GM19397 (cell line): Measurements from ENCODE around the gene OSR1.
"Not testable (repeated sequence)": the region's sequence is repeated elsewhere in the genome, so short reads cannot be mapped to it uniquely, and the experiment has no call there.

Experiments used
- ATAC-seq: cut with Tn5 transposase; IDR thresholded peaks from one replicate; pipeline ENCODE4 v1.9.1; 2021; ENCODE audit warnings: mild to moderate bottlenecking, moderate library complexity; ENCODE audit not compliant: unreplicated experiment

The OSR1 gene

DNA sequence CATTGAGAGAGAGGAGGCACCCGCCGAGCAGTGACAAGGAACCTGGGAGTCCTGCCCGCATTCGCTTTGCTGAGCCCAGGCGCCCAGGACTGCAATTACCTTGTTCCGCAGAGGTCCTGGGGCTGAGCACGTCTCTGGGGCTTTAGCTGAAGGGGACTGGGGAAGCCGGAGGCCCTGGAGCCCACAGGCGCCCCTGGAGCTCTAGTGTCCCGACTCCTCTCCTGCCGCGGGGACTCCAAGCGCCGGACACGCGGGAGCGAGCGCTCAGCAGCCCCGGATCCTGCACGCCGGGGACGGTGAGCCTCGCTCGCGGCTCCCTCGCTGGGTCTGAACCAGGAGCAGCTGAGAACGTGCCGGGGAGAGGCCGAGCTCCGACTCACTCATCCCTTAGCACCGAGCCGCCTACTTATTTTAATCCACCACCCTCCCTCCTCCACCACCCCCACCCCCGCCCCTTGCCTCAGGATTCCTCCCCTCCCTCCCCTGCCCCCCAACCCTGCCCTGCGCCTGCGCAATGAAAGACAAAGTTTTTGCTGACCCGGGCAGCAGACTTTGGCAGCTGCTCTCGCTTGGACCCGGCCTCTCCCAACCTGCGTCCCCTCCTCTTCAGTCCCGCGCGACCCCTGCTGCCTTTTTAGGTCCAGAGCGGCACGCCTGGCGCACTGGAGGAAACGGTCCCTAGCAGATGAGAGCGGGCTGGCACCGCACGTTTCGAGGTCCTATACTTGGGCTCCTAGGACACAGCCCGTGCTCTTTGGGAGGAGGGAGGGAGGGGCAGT, at the start of gene OSR1:
Gene OSR1 (minus strand): TSS at position 382 of the 779 bp plus-strand sequence. CDS start 4,818 bp downstream, outside the sequence.
- no peak for ATAC-seq

DNA sequence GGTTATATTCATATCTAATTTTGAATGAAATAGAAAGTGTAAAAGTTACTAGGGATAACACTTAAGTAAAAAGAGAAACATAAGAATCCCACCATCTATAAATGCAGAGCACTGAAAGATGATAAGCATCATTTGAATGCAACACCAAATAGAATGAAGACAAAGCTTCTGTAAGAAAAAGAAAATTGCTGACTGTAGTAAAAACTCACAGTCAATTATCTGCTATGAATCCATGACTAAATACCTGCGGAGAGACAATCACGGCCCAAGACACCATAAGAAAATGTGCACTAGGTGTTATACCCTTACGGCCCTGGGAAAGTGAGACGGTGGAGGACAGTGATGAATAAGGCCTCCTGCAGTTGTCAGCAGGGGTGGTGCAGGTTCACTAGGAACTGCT, 45.4 kb upstream of the OSR1 start:
- ATAC-seq = no peak

DNA sequence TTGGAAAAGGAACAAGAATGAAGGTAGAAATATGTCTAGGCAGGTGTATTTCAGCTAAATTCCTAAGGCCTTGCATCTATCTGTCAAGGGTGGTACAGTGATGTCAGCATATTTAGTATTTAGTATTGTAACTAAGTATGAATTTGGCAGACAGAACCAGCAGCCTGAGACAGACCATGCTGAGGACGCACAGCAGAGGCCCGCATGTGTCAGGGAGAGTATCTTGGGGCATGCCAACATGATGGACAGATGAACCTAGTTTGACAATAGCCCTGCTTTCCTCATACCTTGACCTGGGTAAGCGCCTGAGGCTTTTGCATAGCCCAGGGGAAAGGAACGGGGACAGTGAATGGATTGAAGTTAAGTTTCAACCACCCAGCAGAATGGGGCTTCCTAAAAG, 33.8 kb upstream of the OSR1 start:
- no peak for ATAC-seq

DNA sequence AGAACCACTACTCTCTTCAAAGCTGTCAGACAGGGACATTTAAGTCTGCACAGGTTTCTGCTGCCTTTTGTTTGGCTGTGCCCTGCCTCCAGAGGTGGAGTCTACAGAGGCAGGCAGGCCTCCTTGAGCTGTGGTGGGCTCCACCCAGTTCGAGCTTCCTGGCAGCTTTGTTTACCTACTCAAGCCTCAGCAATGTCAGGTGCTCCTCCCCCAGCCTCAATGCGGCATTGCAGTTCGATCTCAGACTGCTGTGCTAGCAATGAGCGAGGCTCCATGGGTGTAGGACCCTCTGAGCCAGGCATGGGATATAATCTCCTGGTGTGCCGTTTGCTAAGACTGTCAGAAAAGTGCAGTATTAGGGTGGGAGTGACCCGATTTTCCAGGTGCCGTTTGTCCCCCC, 31.0 kb upstream of the OSR1 start:
- ATAC-seq = not testable (repeated sequence)

DNA sequence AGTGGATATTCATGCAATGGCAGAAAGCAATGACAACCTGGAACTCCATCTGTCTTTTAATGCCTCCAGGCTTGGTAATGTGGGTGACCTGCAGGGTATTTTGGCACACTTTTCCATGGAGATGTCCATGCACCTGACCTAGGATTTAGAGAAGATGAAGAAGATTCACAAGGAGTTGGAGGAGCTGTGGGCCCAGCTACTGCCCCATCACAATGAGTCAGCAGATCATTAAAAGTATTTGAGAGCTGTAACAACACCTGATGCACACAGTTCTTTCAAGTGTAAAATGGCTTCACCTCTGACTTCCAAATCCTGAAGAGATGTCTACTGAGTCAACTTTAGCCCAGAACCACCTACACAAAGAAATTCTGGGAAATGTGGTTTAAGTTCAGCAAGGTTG, 22.1 kb upstream of the OSR1 start:
- no peak for ATAC-seq

DNA sequence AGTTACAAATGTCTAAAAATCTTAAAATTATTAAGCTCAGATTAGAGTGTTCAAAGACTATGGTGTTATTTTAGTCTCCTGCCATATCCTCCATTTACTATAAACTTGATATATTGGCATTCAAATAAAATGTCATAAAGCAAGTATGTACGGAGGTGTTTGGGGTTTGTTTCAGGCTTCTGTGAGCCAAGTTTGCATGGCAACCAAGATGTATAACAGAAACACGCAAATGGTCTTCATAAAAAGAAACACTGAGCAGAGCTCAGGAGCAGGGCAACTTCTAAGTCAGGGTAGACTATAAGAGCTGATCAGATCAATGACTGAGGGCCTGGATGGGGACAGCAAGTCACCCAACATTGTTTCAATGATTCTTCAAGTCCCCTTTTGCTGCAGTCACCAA, 20.5 kb upstream of the OSR1 start:
- ATAC-seq = no peak

DNA sequence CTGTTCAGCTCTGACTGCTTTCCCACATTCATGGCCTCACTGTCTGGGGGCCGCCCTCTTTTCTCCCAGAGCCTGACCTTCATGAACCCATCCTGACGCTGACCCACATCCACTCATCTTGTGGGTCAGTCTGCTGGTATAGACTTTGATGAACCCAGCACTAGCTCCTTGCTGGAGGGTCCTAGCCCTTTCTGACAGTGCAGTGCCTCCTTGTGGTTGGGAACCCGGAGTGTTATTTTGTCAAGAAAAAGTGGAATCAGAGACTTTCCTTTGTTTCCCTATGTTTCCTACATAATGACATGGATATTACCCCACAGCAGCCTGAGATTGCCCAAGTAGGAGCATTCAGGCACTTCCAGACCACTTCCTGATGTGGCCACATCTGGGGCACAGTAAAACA, 19.3 kb upstream of the OSR1 start:
- ATAC-seq = no peak

DNA sequence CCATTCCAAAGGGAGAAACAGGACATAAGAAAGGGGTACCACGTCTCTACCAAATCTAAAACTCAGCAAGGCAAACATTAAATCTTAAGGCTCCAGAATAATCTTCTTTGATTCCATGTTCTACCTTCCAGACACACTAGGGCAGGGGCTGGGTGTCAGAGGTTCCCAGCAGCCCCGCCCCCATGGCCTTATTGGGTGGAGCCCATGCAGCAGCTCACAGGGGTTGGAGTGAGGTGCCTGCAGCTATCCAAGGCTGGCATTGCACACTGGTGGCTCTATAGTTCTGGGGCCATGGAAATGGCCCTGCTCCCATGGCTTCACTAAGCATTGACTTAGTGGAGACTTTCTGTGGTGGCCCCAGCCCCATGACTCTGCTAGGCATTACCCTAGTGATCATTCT, 14.9 kb upstream of the OSR1 start:
- no peak for ATAC-seq

DNA sequence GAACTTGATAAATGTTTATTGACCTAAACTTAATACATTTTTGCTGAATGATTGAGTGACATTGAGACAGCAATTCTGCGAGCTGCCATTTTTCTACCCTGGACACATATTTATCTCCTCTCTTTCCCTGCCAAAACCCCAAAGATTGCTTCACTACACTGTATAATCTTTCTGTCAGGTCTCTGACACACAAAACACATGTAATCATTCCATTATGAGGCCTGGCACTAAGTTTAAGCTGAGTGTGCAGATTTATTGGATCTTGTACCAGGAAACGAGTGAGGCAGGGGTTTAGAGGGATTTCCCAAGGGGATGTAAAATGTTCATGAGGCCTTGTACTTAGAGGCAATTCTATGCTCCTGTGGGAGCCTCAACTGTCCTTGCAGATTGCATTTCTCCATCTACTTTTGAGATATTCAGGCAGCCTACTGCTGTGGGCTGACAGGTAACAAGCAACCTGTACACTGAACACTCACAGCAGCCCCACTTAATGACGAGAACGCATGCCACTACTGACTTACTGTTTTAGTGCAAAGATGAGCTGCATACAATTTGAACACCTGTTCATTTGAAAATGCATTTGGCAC, 13.7 kb upstream of the OSR1 start:
- ATAC-seq = no peak

DNA sequence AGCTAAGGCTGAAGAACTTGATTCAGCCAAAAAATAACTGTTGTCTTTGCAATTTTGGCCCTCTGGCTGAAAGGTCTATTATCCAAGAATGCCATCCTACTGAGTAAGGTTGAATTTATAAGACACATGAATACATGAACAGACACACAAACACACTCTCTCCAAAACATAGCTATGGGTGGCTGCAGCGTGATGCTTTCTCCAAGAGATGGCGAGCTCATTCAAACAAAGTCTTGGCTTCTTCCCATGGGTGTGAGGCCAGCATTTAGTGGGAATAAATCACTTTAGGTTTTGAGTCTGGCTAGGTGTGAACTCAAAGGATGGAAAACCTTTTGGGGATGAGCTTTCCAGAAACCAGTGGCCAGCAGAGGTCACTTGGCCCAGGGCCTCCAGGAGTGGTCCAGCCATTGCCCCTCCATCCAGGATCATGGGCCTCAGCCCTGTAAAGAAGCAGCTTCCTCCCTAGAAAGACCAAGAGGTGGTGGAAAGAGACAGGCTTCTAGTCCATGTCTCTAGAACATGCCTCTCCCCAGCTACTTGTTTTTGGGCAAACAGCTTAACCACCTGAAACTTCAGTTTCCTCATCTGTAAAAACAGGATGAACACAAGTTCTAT, 11.0 kb upstream of the OSR1 start:
- ATAC-seq = no peak

DNA sequence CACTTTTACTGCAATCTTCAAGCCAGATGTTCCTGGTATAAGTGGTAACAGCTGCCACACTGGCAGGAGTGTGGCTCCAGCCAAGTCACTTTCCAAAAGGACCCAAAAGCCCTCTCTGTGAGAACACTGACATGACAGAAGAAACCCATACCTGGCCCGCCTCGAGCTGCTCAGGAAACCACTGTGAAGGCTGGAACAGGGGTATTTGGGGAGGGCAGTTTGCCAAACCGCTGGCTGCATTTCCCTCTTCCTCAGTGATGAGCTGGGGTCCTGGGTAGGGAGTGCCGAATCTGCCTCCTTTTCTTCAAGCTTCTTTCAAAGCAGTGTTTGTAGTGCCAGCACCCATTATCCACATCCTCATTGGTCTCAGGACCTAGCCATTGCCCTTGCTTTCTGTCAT, 10.3 kb upstream of the OSR1 start:
- ATAC-seq = no peak

DNA sequence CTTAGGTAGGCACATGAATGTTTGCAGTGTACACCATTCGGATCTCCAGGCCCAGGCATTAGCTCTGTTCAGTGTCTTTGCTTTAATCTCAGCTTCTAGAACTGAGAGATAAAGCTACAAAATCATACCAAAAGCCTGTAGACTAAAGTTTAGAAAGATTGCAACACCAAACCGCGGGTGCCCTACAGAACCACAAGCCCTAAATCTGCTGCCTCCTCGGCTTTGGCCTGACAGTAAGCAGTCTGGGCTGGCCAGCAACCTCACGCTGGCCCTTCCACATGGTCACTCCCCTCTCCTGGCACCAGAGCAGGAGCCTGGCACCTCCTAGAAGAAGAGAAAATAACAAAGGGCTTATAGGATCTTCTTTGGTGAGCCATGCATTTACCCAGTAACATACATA, 8.9 kb upstream of the OSR1 start:
- ATAC-seq = no peak

DNA sequence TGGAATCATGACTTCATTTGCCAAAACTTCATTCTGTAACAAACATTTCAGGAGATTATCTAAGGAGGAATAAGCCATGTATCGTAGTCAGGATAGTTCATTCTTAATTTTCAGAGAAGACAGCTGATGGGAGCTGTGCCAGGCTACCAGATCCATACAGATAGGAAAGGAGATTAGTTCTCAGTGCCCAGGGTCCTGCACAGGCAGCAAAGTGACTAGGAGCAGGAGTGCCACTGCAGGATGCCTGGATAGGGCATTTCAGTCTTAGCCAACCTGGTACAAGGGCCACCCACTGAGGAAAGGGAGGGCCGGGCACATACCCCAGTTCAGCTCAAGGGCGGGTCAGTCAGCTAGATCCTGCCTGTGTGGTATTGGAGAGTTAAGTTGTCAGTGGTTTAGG, 6.7 kb upstream of the OSR1 start:
- no peak for ATAC-seq

DNA sequence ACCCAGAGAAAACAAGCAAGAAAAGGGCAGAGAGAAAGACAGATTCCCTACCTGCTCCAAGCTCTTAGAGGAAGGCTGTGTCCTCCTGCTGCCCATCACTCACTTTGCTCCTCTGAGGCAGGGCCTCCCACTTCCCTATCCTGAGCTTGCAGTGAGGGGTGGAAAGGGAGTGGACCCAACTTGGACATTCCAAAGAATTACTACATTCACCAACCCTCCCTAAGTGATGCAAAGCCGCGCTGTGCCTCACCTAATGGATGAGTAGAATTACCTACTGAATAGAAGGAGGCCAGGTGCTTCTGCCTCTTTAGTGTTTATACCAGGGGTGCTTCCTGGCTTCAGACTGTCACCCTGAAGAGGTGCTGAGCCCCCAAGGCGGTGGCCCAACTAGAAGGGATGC, 5.6 kb upstream of the OSR1 start:
- ATAC-seq = no peak

DNA sequence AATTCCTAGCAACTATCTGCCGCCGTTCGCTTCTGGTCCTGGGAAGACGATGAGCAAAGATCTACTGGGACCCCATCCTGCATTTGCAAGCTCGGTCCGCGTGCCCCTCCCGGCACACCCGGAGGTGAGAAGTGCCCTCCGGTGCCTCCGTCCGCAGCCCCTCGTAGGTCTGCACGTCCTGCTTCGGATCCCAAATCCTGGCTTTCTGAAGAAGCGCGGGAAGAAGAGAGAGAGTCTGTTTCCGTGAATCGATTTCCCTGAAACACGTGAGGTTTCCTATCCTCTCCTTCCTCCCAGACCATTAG, 5.0 kb upstream of the OSR1 start:
- no peak for ATAC-seq

DNA sequence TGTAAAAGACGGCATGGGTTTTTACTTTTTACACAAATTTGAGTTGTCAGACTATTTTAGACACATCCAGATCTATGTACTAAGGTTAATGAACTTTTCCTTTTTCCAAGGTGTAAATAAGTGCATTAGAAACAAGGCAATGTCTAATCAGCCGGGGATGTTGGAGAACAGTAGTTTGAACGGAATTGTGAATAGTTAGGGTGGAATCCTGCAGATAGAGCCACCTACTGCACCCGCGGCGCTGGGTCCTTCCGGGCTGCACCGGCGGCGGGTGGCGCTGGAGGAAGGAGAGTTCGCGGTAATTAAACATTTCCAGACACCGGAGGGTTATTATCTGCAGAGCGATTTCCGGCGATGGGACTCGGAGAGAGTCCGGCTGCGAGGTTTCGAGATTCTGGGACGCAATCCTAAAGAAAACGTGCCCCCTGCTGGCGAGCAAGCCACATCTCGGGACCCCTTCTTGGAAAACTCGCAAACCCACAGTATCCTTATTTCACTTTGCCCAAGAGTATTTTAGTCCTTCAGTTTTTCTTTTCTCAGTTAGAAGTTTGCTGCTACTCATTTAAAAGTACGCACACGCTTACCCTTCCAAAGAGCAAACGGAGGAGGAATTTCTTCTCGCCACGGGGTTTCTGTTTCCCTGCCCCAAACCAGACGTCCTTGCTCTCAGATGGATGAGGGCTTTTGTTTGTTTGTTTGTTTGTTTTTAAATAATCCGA, 4.5 kb upstream of the OSR1 start:
- ATAC-seq = no peak

DNA sequence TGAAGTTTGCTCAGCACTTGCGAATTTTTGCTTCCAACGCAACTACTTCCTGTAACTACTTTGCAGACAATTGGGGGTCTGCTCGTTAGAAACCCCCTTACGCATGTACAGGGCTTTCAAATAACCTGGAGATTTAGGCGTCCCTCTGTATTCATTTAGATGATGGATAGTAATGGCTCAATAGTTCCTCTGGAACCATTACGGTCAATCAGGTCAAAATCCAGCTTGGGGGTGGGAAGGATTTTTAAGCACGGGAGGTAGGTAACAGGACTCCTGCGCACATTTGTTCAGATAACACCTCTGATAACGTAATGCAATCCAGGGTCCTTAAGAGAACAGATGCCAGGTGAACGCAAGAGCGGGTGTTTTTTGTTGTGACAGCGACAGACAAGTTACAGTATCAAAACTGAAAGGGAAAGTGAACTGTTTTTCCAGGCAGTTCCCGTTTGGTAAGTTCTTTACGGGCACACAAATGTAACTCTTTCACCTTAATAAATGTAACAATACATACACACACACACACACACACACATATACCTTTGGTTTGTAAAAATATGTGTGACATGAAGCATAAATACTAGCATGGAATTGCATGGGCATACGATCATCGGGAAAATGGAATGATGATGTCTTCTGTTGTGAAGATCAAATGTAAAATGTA, 3.8 kb upstream of the OSR1 start:
- no peak for ATAC-seq

DNA sequence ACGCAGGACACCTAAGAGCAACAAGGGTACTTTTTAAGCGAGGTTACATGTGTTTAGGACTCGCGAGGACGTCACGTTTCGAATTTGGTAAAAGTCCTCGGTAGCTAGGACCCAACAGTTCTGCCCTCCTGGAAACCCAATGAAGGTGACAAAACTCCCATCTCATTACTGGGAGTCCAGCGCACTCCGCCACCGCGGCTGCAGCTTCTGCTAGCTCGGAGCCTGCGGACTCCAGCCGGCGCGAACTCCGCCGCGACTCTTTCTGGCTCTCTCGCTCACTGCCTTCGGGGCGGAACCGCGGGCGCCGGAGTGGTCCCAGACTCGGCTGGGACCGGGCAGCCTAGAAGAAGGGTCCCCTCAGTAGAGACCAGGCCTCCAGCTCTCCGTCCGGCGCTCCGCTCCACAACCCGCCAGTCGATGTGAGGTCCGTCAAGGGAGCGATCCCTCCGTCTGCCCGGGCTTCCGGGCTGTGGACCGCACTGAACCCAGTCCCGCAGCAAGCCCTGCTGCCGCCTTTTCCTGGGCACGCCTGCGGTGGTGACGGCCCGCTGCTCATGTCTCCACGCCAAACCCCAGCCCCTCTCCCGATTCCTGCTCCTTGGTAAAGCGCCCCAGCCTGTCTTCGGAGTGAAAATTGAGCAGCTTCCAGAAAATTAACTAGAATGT, 3.0 kb upstream of the OSR1 start:
- no peak for ATAC-seq

DNA sequence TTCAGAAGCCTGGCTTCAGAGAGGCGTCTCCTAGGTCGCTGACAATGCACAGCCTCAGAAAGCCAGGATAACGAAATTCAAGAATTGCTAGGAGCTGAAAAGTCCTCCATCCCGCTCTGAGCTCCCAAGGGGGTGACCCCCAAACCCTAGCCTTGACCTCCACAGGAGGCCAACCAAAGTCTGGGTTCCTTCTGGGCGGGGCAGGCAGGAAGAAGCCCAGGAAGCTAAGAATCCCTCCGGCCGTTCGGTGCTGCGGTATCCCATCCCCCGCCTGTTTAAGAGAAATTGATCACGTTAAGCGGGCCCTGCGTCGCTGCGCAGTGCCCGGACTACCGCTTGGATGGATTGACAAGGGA, 2.5 kb upstream of the OSR1 start:
- ATAC-seq = no peak

DNA sequence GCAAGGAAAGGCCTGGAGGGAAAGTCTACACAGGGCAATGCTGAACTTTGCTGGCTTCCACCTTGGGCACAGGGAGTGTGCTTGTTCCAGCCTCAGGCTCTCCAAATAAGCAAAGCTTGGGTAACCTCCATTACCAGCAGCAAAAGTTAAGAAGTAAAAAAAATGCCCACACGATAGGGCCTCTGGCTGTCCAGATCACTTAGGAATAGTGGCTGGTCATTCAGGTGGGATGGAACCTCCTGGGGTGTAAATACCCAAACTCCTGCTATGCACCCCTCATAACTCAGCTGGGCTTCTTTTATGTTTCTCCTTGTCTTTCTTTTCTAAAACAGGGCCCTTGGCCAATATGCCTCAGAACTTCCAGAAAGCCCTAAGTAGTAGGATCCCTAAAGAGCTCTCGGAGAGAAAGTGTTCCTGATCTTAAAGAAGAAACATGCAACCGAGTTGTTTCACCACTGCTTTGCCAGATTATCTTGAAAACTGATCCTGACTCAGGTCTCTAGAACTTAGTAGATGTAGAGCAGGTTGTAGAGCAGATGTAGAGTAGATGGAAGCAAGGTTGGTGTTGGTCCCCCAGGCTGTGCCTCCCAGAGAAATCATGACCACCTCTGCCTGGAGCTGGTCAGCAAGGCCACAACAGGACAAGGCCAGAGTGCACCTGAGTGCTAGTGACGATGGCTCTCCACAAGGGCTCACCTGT, 2.0 kb upstream of the OSR1 start:
- no peak for ATAC-seq
